HEK293T (cell line): ENCODE results near the gene PSMA3.

ENCODE experiments used
- CTCF ChIA-PET: fragments of 350-600 bp; formaldehyde crosslinking; extraction: SDS; loops from one replicate; lab custom pipeline; 2021; ENCODE audit warnings: antibody characterized with exemption, inconsistent platforms; lab: Yijun Ruan, JAX
- POLR2A ChIA-PET: fragments of 350-600 bp; formaldehyde crosslinking; extraction: SDS; loops from one replicate; lab custom pipeline; 2020; ENCODE audit warnings: antibody characterized with exemption, inconsistent platforms; lab: Yijun Ruan, JAX
- DNase-seq: peaks from one replicate; pipeline ENCODE4 v3.0.0; 2012; ENCODE audit warnings: mixed read lengths; ENCODE audit errors: extremely low spot score
- BHLHE40 ChIP-seq: fragments of 450-650 bp; IDR thresholded peaks from 2 replicates; pipeline ENCODE4 v1.6.1; 2016; ENCODE audit warnings: mild to moderate bottlenecking, moderate library complexity, borderline replicate concordance
- CTBP1 ChIP-seq: fragments of 450-650 bp; IDR thresholded peaks from 2 replicates; pipeline ENCODE4 v1.6.1; 2016; ENCODE audit warnings: borderline replicate concordance
- FOXA1 ChIP-seq: fragments of 450-650 bp; IDR thresholded peaks from 2 replicates; pipeline ENCODE4 v1.6.1; 2016; ENCODE audit warnings: mild to moderate bottlenecking
- FOXM1 ChIP-seq: fragments of 450-650 bp; IDR thresholded peaks from 2 replicates; pipeline ENCODE4 v1.6.1; 2017; ENCODE audit warnings: mild to moderate bottlenecking, borderline replicate concordance
- L3MBTL2 ChIP-seq: fragments of 450-650 bp; conservative IDR thresholded peaks from 2 replicates; pipeline ENCODE4 v1.6.1; 2016; ENCODE audit warnings: mild to moderate bottlenecking
- LEF1 ChIP-seq: fragments of 450-650 bp; IDR thresholded peaks from 2 replicates; pipeline ENCODE4 v1.6.1; 2017; ENCODE audit warnings: mild to moderate bottlenecking, borderline replicate concordance
- NFRKB ChIP-seq: fragments of 450-650 bp; IDR thresholded peaks from 2 replicates; pipeline ENCODE4 v1.6.1; 2016; ENCODE audit warnings: mild to moderate bottlenecking, moderate library complexity
- PKNOX1 ChIP-seq: fragments of 450-650 bp; IDR thresholded peaks from 2 replicates; pipeline ENCODE4 v1.6.1; 2016
- SP1 ChIP-seq: fragments of 450-650 bp; IDR thresholded peaks from 2 replicates; pipeline ENCODE4 v1.6.1; 2017
- SUZ12 ChIP-seq: fragments of 450-650 bp; IDR thresholded peaks from 2 replicates; pipeline ENCODE4 v1.6.1; 2016; ENCODE audit warnings: mild to moderate bottlenecking
- TARDBP ChIP-seq: fragments of 450-650 bp; IDR thresholded peaks from 2 replicates; pipeline ENCODE4 v1.6.1; 2016
- ZNF384 ChIP-seq: fragments of 450-650 bp; IDR thresholded peaks from 2 replicates; pipeline ENCODE4 v1.6.1; 2016

The PSMA3 gene

GRCh38 chr14:58315606-58316005 is 71.0 kb downstream of the PSMA3 start:
- CTCF ChIA-PET, result no interaction called here
- DNase-seq, result no peak
- POLR2A ChIA-PET, result no interaction called here
- TF ChIP-seq BHLHE40, result no peak
- TF ChIP-seq FOXA1, result no peak
- no peak for TF ChIP-seq SP1
- TF ChIP-seq L3MBTL2, result no peak
- TF ChIP-seq LEF1, result no peak
- TF ChIP-seq TARDBP, result no peak
- TF ChIP-seq CTBP1, result no peak
- no peak for TF ChIP-seq FOXM1
- no peak for TF ChIP-seq ZNF384
- TF ChIP-seq NFRKB, result no peak
- TF ChIP-seq PKNOX1, result no peak
- TF ChIP-seq SUZ12, result no peak
